BLaER1 treated with 17β-estradiol and CSF1 and Interleukin-3, amounts not matched to agents 10 nM and 100 nM (cell line): Measurements from ENCODE around the gene DIP2C.
A peak's percentile ranks its signal among the peaks of the same experiment; 100 is the strongest.

Experiments used
- H3K27ac ChIP-seq, 11 experiments: shearing (Covaris generic); formaldehyde crosslinking; 2 replicates each; pipeline ENCODE4 v1.8.1; 2022
- H3K27me3 ChIP-seq, 11 experiments: shearing (Covaris generic); formaldehyde crosslinking; 2 replicates each; pipeline ENCODE4 v1.8.1; 2022
- H3K36me3 ChIP-seq, 11 experiments: shearing (Covaris generic); formaldehyde crosslinking; 2 replicates each; pipeline ENCODE4 v1.8.1; 2022
- H3K4me1 ChIP-seq, 10 experiments: shearing (Covaris generic); formaldehyde crosslinking; 2 replicates each; pipeline ENCODE4 v1.8.1; 2022
- H3K4me2 ChIP-seq, 11 experiments: shearing (Covaris generic); formaldehyde crosslinking; 2 replicates each; pipeline ENCODE4 v1.8.1; 2022
- H3K4me3 ChIP-seq, 10 experiments: shearing (Covaris generic); formaldehyde crosslinking; 2 replicates each; pipeline ENCODE4 v1.8.1; 2022
- H3K9ac ChIP-seq, 11 experiments: shearing (Covaris generic); formaldehyde crosslinking; 2 replicates each; pipeline ENCODE4 v1.8.1; 2022
- H3K9me3 ChIP-seq, 11 experiments: shearing (Covaris generic); formaldehyde crosslinking; replicated peaks in 1 of 11; 2 replicates each; pipeline ENCODE4 v1.8.1; 2022
- H4K20me1 ChIP-seq, 11 experiments: shearing (Covaris generic); formaldehyde crosslinking; 2 replicates each; pipeline ENCODE4 v1.8.1; 2022
- Cebpa-rat ChIP-seq, 11 experiments: shearing (Covaris generic); IDR thresholded peaks; 2 replicates each; pipeline ENCODE4 v1.8.1; 2022

The DIP2C gene

GRCh38 chr10:605632-606325, 83.7 kb downstream of the DIP2C start:
- Histone ChIP-seq H3K27me3 (peaks cover 29 to 90% (median 44%) of the 10 kb centered on the region in 11 experiments; a peak in 21 of 22 replicates), H3K9ac (no peak overlapping the region), H3K36me3 (no peaks in the 10 kb centered on the region), H3K9me3 (peaks cover 0 to 2% (median 0%) of the 10 kb centered on the region in 11 experiments; a peak in 2 of 22 replicates), H4K20me1 (peaks cover 46 to 93% (median 89%) of the 10 kb centered on the region in 11 experiments; a peak in 21 of 22 replicates), H3K4me1 (peaks cover 30 to 56% (median 48%) of the 10 kb centered on the region in 10 experiments), H3K4me2 (peak overlapping the region; percentile 18 to 77 (median 43); a peak in 21 of 22 replicates), H3K27ac (no peak overlapping the region), H3K4me3 (no peak overlapping the region)
- TF ChIP-seq Cebpa-rat (IDR thresholded peaks at IDR 0.05), result no peak; a peak in 1 of 22 replicates

DNA sequence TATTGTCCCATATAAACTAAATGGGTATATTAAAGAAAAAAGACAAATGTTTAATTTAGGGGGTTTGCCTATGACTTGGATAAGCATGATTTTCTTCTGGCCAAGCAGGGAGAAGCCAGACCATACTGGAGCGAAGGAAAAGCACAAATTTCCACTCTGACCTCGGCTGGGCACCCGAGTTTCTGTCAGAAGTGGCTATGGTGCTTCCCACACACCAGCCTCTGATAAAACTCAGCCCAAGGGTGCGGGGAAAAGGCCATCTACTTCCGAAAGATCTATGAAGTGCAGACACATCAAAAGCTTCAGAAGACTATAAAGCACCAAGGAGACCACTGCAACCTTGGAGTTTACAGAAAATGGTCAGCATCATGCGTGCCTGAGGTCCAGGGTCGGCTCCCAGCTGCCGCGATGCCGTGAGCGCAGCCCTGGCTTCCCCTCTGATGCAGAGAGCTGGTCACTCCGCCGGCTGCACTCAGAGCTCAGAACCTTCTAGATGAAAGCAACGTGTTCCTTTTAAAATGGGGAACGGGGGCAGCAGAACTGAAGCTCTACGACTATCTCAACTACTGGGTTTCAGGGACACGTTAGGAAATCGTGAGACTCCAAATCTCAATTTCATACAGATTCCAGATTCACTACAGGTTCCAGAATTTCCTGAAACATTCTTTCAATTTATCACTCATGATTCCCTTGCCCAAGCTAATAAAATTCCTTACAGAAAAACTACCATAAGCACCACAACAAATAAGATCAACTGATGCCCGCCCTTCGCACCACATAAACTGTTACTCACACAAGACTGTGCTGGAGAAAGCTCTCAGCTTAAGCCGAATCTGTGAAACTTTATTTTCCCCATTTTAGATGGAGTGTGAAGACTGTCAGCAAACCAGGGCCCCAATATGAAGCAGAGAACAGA, 84.5 kb downstream of the DIP2C start:
- Histone ChIP-seq H3K4me1 (peaks cover 33 to 62% (median 49%) of the 10 kb centered on the region in 10 experiments), H3K4me2 (peak overlapping the region; percentile 18 to 77 (median 43); a peak in 13 of 22 replicates), H3K9ac (no peak overlapping the region), H3K9me3 (no peaks in the 10 kb centered on the region), H3K36me3 (no peaks in the 10 kb centered on the region), H4K20me1 (peaks cover 40 to 93% (median 89%) of the 10 kb centered on the region in 11 experiments; a peak in 21 of 22 replicates), H3K27ac (no peak overlapping the region), H3K27me3 (peaks cover 29 to 90% (median 44%) of the 10 kb centered on the region in 11 experiments; a peak in 21 of 22 replicates), H3K4me3 (no peak overlapping the region)
- no peak for TF ChIP-seq Cebpa-rat (IDR thresholded peaks at IDR 0.05)

DNA sequence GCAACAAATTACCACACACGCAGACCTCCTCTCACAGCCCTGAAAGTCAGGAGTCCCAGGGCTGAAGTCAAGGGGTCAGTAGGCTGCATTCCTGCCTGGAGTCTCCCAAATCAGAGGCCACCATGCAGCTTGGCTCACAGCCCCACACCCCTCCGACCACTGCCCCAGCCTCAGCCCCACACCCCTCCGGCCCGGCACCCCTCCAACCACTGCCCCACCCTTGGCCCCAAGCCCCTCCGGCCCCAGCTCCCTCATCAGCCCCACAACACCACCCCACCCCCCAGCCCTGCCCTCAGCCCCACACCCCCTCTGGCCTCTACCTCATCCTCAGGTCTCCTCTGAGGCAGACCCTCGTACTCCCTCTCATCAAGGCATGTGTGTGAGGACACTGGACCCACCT, 85.7 kb downstream of the DIP2C start:
- Histone ChIP-seq H3K27me3 (peaks cover 29 to 84% (median 44%) of the 10 kb centered on the region in 11 experiments; a peak in 21 of 22 replicates), H3K4me3 (no peak overlapping the region), H3K9ac (no peak overlapping the region), H3K4me2 (no peak overlapping the region), H3K27ac (no peak overlapping the region), H4K20me1 (peaks cover 35 to 93% (median 89%) of the 10 kb centered on the region in 11 experiments; a peak in 21 of 22 replicates), H3K9me3 (no peaks in the 10 kb centered on the region), H3K36me3 (no peaks in the 10 kb centered on the region), H3K4me1 (peaks cover 36 to 60% (median 50%) of the 10 kb centered on the region in 10 experiments)
- no peak for TF ChIP-seq Cebpa-rat (IDR thresholded peaks at IDR 0.05)

GRCh38 chr10:602391-603005, 87.0 kb downstream of the DIP2C start:
- Histone ChIP-seq H3K36me3 (no peaks in the 10 kb centered on the region), H3K4me2 (peak overlapping the region in 7 of 11 experiments; percentile 30 to 52 (median 38); a peak in 11 of 22 replicates), H4K20me1 (peaks cover 35 to 100% (median 97%) of the 10 kb centered on the region in 11 experiments; a peak in 21 of 22 replicates), H3K9ac (no peak overlapping the region), H3K27me3 (peaks cover 29 to 80% (median 43%) of the 10 kb centered on the region in 11 experiments; a peak in 21 of 22 replicates), H3K9me3 (no peaks in the 10 kb centered on the region), H3K4me3 (no peak overlapping the region), H3K4me1 (peaks cover 42 to 66% (median 55%) of the 10 kb centered on the region in 10 experiments), H3K27ac (no peak overlapping the region)
- no peak for TF ChIP-seq Cebpa-rat (IDR thresholded peaks at IDR 0.05)

DNA sequence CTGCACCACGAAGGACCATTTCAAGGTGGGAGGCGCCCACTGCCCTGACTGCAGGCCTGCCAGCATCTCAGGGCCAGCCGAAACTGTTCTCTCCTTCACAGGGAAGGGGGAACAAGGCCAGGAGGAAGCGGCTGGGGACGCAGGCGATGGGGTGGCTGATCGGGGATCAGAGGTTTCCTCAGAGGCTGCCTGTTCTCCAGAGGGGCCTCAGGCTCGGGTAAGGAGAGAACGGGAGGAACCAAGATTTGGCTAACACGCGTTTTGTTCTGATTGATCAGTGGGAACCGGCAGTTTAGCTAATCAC, 87.9 kb downstream of the DIP2C start:
- Histone ChIP-seq H3K36me3 (no peaks in the 10 kb centered on the region), H3K4me3 (no peak overlapping the region), H3K4me2 (peak overlapping the region in 9 of 11 experiments; percentile 2 to 52 (median 37); a peak in 16 of 22 replicates), H3K9me3 (no peaks in the 10 kb centered on the region), H3K27ac (no peak overlapping the region), H4K20me1 (peaks cover 26 to 100% (median 94%) of the 10 kb centered on the region in 11 experiments; a peak in 21 of 22 replicates), H3K27me3 (peaks cover 21 to 71% (median 34%) of the 10 kb centered on the region in 11 experiments; a peak in 21 of 22 replicates), H3K4me1 (peaks cover 34 to 57% (median 46%) of the 10 kb centered on the region in 10 experiments), H3K9ac (no peak overlapping the region)
- TF ChIP-seq Cebpa-rat (IDR thresholded peaks at IDR 0.05), result no peak

DNA sequence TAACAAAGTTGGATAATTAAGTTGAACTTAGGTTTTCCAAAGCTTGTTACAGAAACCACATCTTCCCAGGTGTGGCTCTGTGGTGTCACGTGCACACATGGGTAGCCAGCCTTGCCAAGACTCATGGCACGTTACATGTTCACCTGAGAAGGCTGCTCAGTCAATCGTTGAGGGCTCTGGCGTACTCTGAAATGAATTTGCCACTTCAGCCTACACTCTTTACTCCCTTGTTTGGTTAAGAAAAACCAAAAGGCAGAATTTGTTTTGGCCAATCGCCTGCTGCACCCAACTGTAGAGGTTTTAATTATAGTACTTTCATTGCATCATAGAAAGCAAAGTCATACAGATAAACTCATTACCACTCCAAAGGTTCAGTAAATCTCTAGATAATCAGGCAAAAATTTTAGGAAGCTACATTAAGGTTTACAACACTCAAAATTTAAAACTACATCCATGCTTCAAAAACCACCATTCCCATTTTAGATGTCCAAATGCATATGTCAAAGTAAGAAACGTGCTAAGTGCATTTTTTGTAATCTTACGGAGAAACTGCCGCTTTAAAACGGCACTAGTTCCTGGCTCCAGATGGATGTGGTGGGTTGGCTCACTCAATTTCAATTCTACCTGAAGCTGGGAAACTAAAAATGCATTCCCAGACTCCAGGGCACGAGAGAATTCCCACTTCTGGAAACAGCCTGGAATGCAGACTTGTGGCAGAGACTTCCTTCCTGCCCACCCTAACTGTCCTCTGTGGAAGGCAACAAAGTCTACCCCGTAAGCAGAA, 88.4 kb downstream of the DIP2C start:
- H3K4me1 ChIP-seq, result peaks cover 31 to 53% (median 44%) of the 10 kb centered on the region in 10 experiments
- H3K4me2 ChIP-seq, result peak overlapping the region in 9 of 11 experiments; percentile 2 to 52 (median 37); a peak in 16 of 22 replicates
- TF ChIP-seq Cebpa-rat (IDR thresholded peaks at IDR 0.05), result no peak

GRCh38 chr10:600234-600633, 89.2 kb downstream of the DIP2C start:
- H3K4me2 ChIP-seq, result peak overlapping the region in 4 of 11 experiments; percentile 6 to 63 (median 23); a peak in 2 of 22 replicates
- peaks cover 15 to 100% (median 87%) of the 10 kb centered on the region in 11 experiments; a peak in 21 of 22 replicates for H4K20me1 ChIP-seq
- H3K9ac ChIP-seq, result no peak overlapping the region
- peaks cover 23 to 45% (median 36%) of the 10 kb centered on the region in 10 experiments for H3K4me1 ChIP-seq
- H3K9me3 ChIP-seq, result no peaks in the 10 kb centered on the region
- no peak for TF ChIP-seq Cebpa-rat (IDR thresholded peaks at IDR 0.05)
- H3K4me3 ChIP-seq, result no peak overlapping the region
- no peaks in the 10 kb centered on the region for H3K36me3 ChIP-seq
- H3K27ac ChIP-seq, result no peak overlapping the region
- peaks cover 7 to 57% (median 21%) of the 10 kb centered on the region in 11 experiments; a peak in 21 of 22 replicates for H3K27me3 ChIP-seq

More for the DNA sequence above, 88.4 kb downstream of the DIP2C start:
- Histone ChIP-seq H3K36me3 (no peaks in the 10 kb centered on the region), H3K27ac (no peak overlapping the region), H3K9me3 (no peaks in the 10 kb centered on the region), H3K9ac (no peak overlapping the region), H3K27me3 (peaks cover 16 to 66% (median 29%) of the 10 kb centered on the region in 11 experiments; a peak in 21 of 22 replicates), H4K20me1 (peaks cover 23 to 100% (median 90%) of the 10 kb centered on the region in 11 experiments; a peak in 21 of 22 replicates), H3K4me3 (no peak overlapping the region)

DNA sequence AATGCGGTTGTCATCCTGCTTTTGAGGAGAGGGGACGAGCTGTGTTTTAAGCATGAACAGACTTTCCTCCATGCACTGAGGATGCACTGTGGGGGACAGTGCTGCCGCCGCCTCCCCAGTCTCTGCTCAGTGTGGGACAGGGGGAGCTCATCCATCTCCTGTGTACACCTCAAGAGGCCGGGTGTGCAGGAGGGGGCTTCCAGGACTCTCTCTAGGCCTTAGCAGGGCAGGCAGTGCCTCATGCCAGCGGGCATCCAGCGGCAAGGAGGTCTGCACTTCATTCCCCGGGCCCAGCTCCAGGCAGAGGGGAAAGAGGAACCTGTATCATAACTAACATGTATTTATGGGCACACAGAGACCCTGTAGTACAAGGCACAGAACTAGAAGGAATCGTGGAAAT, 89.7 kb downstream of the DIP2C start:
- Histone ChIP-seq H3K9me3 (no peaks in the 10 kb centered on the region), H3K4me2 (peak overlapping the region in 3 of 11 experiments; percentile 6 to 63 (median 20); a peak in 3 of 22 replicates), H3K4me3 (no peak overlapping the region), H3K36me3 (no peaks in the 10 kb centered on the region), H3K27ac (no peak overlapping the region), H3K9ac (no peak overlapping the region), H3K27me3 (peaks cover 3 to 53% (median 16%) of the 10 kb centered on the region in 11 experiments; a peak in 21 of 22 replicates), H3K4me1 (peaks cover 20 to 45% (median 35%) of the 10 kb centered on the region in 10 experiments), H4K20me1 (peaks cover 12 to 100% (median 83%) of the 10 kb centered on the region in 11 experiments; a peak in 21 of 22 replicates)
- no peak for TF ChIP-seq Cebpa-rat (IDR thresholded peaks at IDR 0.05)
